GM12801 (cell line): ENCODE data around the gene CACNA1A.

Experiments
- CTCF ChIP-seq: IDR thresholded peaks from one replicate; pipeline ENCODE4 v1.5.1; 2011; ENCODE audit warnings: control low read depth; ENCODE audit not compliant: insufficient read length; ENCODE audit errors: extremely low read depth

The CACNA1A gene

DNA sequence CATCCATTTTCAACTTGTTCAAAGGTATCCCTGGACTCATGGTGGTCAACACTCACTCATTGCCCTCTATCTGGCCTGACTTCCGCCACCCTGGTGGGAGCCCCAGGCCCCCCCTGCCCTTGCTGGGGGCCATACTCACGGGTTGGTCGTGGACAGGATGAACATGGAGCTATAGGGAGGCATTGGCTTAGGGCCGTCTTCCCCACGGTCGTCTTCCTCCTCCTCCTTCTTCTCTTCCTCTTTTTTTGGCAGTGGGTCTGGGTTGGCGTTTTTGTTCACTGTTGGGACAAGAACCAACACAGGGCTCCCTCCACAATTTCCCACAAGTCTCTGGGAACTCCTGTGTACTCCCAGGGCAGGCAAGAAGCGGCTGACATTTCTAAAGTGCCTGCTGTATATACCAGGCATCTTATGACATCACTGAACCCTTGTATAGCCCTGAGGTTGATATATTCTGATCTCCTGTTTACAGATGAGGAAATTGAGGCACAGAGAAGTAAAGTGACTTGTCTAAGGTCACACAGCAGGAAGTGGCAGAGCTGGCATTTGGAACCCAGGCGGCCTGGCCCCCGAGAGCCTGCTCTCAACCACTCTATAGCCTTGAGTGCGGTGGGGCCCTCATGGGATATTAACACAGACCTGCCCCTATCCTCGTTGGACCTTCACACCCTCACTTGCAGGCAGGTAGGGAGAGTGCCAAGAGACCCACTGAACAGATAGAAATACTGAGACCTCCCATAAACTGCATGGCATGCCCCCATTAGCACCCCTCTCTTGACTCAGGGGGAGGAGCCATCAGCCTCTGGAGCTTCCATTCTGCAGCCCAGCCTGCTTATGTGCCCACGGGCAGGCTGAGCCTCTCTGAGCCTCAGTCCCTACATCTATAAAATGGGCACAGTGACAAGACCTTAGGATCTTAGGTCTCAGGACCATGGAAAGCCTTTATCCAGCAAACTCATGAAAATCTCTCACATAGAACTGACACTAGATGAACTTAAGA lies 221.1 kb downstream of the CACNA1A start:
- TF ChIP-seq CTCF = no peak

- no peak for TF ChIP-seq CTCF
Observed at GRCh38 chr19:13283871-13284270, 222.4 kb downstream of the CACNA1A start.

DNA sequence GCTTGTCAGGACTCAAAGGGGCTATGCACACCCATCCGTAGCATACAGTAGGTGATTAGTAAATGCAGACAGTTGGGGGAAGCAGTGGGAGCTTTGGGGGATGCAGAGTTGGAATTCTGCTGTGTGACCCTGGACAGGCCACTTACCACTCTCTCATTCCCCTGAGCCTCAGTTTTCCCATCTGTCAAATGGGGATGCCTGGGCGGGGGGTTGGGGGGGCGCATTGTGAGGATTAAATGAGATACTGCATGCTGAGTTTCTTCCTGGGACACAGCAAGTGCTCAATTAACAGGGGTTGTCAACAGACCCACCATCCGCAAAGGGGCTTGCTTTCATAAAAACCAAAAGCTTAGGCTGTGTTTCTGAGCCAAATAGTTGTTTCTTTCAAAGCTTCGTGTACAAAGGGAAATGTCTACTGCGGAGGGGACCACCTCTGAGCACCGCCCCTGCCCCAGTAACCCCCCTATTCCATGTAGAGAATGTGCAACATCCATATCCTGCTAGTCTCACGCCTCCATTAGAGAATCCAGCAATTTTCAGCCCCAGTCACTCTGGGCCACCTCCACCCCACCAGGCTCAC lies 223.7 kb downstream of the CACNA1A start:
- TF ChIP-seq CTCF = no peak

DNA sequence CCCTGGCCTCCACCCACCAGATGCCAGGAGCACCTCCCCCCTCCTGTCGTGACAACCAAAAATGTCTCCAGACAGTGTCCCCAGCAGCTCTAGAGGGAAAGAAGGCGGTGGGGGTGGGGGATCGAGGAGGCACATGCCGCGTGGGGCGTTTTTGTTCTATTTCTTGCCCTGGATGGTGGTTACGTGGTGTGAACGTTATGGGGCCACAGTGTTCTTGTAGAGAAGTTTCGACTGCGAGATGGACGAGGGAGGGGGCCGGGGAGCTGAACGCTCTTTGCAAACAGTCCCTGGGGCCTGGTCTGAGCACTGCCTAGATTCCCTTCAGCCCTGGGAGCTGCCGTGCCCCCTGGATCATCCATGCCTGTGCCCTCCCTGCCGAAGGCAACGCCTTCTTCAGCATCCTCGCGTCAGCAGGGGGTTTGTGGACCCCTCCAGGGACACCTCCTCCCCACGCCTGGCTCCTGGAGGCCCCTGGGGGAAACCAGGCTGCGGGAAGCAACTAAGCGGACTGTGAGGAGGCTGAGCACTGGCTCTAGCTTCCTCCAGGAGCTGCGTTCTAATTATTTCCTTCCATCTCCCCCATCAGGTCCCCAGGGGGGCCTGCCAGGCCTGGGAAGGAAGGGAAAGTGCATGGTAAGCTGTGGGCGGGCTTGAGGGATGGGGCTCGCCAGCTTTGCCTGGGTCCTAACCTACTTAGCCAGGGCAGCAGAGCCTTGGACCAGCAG lies 224.6 kb downstream of the CACNA1A start:
- no peak for TF ChIP-seq CTCF

GRCh38 chr19:13277104-13277809 lies 229.0 kb downstream of the CACNA1A start:
- no peak for TF ChIP-seq CTCF

GRCh38 chr19:13275016-13275722 lies 231.1 kb downstream of the CACNA1A start:
- TF ChIP-seq CTCF = no peak
